NCI-H1092 (cell line): ENCODE data around the gene PROSER2.

Experiments
- DNase-seq: peaks from one replicate; lab custom pipeline; 2025; lab: John Stamatoyannopoulos, UW

The PROSER2 gene, protein sequence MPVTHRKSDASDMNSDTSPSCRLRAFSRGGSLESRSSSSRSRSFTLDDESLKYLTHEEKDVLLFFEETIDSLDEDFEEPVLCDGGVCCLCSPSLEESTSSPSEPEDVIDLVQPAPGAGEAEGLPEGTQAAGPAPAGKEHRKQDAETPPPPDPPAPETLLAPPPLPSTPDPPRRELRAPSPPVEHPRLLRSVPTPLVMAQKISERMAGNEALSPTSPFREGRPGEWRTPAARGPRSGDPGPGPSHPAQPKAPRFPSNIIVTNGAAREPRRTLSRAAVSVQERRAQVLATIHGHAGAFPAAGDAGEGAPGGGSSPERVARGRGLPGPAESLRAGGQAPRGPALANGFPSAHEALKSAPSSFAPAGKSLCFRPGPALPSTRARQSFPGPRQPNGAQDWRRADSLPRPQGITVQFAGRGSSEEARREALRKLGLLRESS

GRCh38 chr10:11823122-11823988 lies at the start of gene PROSER2:
Gene PROSER2, plus strand, starts transcription at chr10:11823356. Its CDS starts 28,722 bp downstream, at chr10:11852078.
- no peak for DNase-seq

DNA sequence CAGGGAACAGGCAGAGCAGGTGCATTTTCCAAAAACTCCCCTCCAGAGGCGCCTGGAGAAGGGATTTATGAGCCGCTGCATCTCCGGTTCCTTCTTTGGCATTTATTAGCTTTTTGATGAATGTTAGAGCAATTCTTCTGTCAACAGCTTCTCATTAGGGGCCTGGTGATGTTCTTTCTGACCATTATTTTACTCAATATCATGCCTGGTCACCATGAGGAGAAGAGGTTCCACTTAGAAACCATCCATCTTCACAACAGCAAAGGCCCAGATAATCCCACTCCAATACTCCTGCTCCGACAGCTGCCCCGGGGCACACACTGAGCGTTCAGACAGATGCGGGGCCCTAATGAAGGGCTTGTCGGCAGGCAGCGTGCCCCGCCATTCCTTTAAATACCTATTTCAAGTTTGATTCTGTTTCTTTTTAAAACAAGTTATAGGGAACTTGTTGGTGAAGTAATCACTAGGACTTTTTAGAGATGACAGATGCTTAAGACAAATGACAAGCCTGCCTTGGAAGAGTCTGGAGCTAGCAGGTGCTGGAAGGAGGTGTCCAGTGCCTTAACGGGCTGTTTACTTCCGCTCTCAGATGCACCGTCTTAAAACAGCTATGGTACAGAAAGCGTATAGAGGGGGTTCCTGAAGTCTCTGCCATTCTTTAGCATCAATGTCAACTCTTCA lies 49.3 kb upstream of the PROSER2 start:
- DNase-seq: no peak

DNA sequence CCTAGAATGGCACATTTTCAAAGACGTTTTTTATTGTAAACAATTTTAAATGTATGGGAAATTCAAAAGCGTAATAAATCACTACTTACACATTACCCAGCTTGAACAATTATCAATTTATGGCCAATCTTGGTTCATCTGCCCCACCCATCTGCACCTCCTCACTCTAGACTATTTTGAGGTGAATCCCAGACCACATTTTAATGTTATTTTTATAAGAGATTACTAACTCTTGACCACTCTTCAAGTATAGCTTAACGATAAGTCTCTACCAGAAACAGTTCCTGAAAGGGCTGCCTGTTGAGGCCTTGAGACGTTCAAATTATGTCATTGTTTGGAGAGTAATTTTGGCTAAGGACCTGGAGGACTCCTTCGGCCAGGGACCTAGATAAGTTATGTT lies 47.7 kb upstream of the PROSER2 start:
- DNase-seq: no peak

DNA sequence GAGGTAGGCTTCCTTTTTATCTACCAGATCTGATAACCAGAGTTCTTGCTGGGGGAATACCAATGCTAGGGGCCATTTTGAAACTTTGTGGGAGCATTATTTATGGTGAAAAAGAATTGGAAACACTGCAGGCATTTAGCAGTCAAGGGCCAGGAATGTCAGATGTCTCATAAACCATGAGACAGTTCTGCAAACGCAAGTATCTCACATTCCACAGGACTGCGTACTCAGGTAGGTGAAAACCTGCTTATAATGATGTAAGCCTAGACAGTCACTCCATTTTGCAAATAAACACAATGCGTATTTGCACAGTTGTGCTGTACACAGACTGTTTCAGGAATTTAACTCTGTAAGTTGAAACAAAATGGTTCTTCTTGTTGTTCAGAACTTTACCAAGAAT lies 47.1 kb upstream of the PROSER2 start:
- DNase-seq: no peak

DNA sequence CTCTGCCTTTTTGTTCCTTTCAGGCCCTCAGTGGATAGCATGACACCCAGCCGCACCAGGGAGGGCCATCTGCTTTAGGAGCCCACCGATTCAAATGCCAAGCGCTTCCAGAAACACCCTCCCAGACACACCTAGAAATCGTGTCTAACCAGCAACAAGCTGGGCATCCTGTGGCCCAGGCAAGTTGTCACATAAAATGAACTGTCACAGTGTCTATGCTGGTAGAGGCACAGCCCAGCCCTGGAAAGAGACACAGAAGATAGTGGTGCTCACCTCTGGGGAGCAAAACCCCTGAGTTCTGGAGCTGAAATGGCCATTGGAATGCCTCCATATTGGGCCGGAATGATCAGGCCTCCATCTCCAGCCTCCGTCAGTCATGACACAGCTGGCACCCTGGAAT lies 42.0 kb upstream of the PROSER2 start:
- no peak for DNase-seq

- peak; percentile 32 for DNase-seq
These were observed 40.2 kb upstream of the PROSER2 start for GRCh38 chr10:11782793-11783557.

GRCh38 chr10:11783558-11783865 lies 39.6 kb upstream of the PROSER2 start:
- DNase-seq: no peak

GRCh38 chr10:11787374-11787773 lies 35.8 kb upstream of the PROSER2 start:
- DNase-seq: no peak

DNA sequence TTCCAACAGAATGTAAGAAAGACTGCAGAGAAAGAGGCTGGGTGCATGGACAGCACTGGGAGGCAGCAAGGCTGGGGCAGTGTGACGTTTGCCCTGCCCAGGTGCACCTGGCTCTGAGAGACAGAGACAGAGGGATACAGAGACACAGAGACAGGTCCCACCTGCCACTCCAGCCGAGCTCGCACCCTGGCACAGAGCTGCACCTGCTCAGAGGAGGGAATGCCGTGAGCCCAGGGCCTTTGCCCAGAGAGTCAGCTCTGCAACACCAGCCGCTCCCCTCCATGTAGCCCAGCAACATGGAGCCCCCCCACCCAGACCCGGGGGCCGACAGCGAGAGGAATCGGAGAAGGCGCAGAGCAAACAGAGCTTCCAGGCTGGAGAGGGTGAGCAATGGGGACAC lies 35.3 kb upstream of the PROSER2 start:
- DNase-seq: no peak

- no peak for DNase-seq
These were observed 33.9 kb upstream of the PROSER2 start for GRCh38 chr10:11789306-11789705.

DNA sequence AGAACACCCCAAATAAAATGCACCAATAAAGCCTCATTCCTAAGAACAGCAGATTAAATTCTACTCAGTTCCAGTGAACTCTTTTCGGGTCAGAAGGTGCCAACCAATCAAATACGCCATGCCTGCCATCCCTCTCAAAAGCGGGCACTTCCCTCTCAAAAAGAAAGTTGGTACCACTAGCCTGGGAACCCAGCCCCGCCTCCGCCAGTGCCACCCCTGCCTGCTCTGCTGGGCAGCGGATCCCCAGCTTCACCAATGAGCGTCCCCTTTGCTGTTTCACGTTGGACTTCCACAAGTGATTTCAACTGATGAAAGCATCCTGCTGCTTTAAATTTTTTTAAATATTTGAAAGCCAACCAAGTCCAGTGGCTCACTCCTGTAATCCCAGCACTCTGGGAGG lies 33.2 kb upstream of the PROSER2 start:
- DNase-seq: no peak

- no peak for DNase-seq
These were observed 29.2 kb upstream of the PROSER2 start for GRCh38 chr10:11793762-11794479.

GRCh38 chr10:11794566-11794965 lies 28.6 kb upstream of the PROSER2 start:
- no peak for DNase-seq

DNA sequence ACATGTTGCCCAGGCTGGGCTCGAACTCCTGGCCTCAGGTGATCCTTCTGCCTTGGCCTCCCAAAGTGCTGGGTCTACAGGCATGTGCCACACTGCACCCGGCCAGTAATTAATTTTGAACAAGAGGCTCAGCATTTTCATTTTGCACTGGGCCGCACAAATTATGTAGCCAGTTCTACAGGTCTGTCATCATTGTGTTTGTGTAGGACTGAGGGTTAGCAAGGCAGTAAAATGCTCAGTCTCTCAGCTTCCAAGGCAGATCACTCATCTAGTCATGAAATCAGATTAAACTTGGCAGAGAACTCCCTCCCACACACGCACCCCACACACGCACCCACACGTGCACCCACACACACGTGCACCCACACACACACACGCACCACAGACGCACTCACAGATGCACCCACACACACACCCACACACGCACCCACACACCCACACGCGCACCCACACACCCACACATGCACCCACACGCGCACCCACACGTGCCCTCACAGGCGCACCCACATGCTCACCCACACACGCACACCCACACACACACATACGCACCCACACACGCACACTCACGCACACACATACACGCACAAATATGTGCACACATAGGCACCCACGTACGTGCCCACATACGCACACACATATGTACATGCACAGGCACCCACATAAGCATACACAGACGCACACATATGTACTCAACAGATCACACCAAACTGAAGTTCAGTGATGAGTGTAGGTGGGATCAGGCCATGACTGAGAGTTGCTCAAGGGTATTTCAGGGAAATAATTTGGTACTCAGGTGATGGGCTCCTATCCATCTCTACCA lies 27.8 kb upstream of the PROSER2 start:
- DNase-seq: no peak

GRCh38 chr10:11796474-11796873 lies 26.7 kb upstream of the PROSER2 start:
- no peak for DNase-seq

- DNase-seq: no peak
These were observed 25.9 kb upstream of the PROSER2 start for GRCh38 chr10:11797281-11797680.

DNA sequence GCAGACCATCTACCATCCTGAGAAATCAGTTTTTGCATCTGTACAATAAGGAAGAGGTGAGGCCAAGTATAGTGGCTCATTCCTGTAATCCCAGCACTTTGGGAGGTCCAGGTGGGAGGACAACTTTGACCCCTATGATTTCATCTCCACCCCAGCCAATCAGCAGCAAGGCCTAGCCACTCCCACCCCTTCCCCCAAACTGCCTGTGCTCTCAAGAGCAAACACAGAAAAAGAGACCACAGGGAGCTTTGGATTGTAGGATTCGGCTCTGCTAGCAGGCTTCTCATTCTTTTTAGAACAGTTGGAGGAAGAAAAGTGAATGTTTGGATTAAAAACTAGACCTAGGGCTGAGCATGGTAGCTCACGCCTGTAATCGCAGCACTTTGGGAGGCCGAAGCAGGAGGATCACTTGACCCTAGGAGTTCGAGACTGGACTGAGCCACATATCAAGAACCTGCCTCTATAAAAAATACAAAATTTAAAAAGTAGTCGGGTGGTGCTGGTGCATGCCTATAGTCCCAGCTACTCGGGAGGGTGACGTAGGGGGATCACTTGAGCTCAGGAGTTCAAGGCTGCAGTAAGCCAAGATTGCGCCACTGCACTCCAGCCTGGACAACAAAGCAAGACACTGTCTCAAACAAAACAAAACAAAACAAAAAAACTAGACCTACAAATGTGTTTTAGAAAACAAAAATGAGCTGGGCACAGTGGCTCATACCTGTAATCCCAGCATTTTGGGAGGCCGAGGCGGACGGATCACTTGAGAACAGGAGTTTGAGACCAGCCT lies 25.1 kb upstream of the PROSER2 start:
- DNase-seq: no peak

DNA sequence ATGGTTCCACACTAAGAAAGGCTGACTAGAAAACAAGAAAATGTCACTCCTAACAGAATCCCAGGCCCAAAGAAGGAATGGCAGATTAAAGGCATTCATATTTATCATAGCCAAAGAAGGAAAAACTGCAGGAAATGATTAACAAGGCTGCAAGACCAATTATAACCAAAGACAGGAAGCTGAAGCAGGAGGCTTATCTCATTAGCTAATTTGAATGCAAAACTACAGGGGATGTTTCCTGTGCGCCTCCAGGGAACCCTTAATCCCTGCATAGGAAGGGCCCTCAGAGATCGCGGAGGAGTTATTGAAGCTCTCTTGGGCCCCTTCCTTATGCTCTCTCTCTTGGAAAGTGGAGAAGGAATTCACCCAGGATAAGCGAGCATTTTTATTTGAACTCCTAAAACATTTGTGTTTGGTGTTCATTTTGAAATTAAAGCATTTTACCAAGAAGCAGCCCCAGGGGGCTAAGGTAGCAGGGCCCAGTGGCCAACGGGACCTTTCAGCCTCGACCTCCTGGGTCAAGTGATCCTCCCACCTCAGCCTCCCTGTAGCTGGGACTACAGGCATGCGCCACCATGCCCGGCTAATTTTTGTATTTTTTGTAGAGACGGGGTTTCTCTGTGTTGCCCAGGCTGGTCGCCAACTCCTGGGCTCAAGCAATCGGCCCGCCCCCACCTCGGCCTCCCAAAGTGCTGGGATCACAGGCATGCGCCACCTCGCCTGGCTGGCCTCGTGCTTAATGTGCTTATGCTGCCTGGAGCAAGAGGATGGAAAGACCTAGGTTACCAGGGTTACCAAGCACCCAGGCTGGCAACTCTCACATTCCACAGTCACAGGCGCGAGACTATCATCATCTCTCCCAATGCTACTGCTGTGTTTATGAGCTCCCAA lies 24.1 kb upstream of the PROSER2 start:
- no peak for DNase-seq

GRCh38 chr10:11799736-11800080 lies 23.4 kb upstream of the PROSER2 start:
- no peak for DNase-seq
